Measurements from ENCODE around the gene ARSB.

GRCh38 chr5:78727786-78728761, 257.0 kb downstream of the ARSB start:
- no peak for TF ChIP-seq CTCF (IDR thresholded peaks at IDR 0.05)
- peak in 1 of 2 donors; percentile 9 for TF ChIP-seq POLR2A (IDR thresholded peaks at IDR 0.05)
